NCI-H69 (cell line): ENCODE results near the gene CDK17.
A peak's percentile ranks its signal among the peaks of the same experiment; 100 is the strongest.

Experiments used
- DNase-seq: peaks from one replicate; lab custom pipeline; 2025; lab: John Stamatoyannopoulos, UW

Gene CDK17

DNA sequence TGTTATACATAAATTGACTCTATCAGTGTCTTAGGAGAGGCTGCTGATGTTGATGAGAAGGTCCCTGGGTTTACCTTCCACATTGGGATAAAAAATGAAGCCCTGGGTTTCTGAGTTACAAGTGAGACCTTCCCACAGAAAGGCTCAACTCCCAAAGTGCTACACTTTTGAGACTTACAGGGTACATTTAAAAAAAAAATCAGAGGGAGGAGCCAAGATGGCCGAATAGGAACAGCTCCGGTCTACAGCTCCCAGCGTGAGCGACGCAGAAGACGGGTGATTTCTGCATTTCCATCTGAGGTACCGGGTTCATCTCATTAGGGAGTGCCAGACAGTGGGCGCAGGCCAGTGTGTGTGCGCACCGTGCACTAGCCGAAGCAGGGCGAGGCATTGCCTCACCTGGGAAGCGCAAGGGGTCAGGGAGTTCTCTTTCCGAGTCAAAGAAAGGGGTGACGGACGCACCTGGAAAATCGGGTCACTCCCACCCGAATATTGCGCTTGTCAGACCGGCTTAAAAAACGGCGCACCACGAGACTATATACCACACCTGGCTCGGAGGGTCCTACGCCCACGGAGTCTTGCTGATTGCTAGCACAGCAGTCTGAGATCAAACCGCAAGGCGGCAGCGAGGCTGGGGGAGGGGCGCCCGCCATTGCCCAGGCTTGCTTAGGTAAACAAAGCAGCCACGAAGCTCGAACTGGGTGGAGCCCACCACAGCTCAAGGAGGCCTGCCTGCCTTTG, 84.3 kb downstream of the CDK17 start:
- DNase-seq: peak; percentile 73

DNA sequence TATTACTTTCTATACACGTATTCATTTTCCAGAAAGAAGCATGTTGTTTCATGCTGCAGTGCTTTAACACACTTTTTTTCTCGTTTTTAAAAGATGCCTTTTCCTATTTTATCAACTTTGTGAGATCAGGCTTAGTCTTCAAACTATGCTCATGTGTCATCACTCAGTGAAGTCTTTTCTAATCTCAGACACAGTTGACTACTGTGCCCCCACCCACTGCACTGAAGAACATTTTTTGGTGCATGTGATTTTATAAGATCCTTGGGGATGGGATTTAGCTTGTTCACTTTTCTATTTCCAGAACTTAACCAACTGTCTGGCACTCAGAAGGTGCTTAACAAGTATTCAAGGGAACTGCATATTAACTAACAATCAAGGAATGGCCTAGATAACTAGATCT, 85.5 kb downstream of the CDK17 start:
- DNase-seq: peak; percentile 13

DNA sequence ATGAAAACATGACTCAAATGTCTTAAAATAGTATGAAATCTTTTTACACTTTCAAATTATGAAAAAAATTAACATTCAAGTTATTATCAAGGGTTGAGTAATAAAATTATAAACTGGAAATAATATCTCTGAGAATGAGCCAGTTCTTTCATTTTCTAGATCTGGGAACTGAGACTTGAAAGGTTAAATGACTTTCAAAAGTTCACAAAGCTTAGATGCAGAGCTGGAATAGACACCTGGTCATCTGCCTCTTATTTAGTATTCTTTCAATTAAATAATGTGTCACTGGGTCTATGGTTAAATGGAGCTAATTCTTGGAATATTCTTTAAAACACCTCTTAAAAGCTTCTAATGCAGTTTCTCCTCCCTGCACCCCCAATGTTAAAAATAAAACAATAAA, 86.6 kb downstream of the CDK17 start:
- DNase-seq: no peak

DNA sequence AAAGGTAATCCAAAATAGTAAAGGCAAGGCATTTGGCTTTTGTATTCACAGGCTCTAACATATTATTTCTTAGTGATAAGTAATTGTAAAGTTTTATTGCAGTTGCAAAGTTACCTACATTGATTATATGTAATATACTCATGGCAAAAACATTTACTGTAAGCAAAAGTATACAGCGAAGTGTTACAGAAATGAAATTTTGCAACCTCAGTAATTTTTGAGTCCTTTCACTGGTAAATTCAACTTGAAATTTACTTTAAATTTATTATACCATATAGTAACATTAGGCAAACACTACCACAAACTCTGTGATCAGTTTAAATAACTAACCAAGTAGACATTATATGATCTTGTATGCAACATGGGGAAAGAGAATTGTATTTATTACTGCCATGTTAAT, 89.0 kb downstream of the CDK17 start:
- no peak for DNase-seq

DNA sequence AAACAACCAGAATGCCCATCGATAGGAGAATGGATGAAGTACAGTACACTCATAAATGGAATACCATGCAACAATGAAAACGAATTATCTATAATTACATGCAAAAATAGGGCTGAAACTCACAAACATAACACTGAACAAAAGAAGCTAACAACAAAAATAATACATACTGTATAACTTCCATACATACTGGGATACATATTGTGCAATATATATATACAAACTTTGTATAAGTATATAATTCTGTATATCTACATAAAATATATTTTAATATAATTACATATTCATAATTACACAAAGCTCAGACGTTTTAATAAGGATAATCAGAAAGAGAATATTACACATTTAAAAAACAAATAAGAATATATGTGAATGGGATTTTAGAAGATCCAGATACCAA, 90.2 kb downstream of the CDK17 start:
- DNase-seq: no peak

DNA sequence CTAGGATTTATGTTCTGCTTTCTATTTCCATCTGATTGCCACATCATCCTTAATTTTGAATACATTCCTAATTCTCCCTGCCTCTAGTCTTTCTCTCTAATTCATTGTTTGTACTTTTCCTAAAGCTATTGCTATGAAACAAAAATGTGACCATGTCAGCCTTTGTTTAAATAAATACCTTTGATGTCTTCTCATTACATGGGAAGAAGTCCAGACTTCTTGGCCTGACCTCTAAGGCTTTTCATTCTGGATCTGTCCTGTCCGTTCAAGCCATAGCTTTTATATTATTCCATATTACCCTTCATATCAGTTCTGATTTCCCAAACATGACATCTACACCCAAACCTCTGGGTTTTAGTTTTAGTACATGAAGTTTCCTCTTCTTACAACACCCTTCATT, 91.4 kb downstream of the CDK17 start:
- DNase-seq: no peak

DNA sequence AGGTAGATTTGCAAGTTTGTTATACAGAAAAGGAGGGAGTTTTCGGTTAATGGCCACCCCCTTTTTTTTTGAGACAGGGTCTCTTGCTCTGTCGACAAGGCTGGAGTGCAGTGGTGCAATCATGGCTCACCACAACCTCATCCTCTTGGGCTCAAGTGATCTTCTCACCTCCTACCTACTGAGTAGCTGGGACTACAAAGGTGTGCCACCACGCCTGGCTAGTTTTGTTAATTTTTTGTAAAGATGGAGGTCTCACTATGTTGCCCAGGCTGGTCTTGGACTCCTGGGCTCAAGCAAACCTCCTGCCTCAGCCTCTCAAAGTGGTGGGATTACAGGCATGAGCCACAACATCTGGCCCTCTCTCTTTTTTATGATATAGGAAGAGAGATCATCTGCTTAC, 94.6 kb downstream of the CDK17 start:
- no peak for DNase-seq

DNA sequence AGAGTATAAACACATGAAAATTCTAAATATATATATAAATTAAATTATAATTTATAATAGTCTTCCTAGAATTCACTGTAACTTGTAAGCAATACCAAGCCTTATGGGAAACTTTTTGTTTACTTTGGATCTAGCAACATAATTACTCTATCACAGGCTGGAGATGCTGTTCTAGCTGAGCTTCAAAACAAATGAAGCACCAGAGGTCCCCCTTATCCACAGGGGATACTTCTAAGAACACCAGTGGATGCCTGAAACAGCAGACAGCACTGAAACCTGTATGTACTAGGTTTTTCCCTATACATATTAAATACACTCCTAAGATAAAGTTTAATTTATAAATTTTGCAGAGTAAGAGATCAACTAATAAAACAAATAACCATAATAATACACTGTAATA, 96.6 kb downstream of the CDK17 start:
- DNase-seq: peak; percentile 54

DNA sequence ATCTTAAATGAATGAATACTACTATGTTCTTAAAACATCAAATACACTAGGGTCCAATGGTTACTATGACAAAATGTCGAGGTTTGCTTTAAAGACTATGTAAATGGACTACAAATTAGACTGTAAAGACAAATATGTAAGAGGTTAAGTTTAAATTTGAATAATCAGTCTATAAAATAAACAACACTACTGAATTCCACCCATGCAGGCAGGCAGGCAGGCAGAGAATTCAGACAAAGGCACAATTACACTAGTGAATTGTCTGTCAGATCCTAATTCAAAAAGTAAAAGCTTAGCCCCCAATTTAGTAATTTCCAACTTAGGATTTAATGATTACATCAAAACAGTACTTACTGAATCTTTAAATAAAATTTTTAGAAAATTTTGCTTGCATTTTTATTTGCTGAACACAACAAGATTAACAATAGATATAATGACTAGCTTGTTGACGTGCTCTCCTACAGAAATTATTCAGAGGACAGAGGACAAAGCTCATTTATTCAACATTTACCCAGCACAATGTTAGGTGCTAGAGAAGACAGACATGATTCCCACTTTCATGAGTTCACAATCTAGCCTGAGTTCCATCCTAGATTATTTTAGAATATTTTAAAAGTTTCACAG, 97.4 kb downstream of the CDK17 start:
- DNase-seq: peak; percentile 54

DNA sequence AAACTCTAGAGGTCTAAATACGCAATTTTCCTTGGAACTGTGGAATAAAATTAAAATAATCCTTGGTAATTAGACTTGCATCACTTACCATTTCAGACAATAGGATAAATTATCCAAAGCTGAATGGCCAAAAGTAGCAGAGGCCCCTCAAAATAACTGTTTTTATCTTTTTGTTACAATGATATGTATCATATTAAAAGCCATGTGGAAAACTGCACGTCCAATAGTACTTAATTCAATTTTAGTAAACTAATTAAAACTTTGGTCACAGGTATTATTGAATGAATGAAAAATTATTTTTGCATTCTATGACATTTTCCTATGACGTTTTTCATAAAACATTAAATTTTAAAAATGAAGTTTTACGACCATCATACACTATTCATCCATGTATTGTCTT, 98.5 kb downstream of the CDK17 start:
- no peak for DNase-seq

DNA sequence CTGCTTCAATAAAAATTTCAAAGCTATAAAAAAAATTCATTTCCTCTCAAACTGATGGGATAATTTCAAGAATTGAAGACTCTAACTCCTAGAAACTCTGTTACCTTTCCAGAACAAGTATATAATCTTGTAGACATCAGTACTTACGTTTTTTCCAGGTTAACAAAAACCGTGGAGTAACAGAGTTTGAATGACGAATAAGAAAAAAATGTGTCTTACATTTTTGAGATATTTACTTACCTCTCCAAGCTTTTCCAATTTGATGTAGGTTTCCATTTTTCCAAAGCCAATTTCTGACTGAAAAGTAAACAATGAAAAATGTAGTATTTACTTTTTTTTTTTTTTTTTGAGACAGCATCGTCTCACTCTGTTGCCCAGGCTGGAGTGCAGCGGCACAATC, 100.2 kb downstream of the CDK17 start:
- DNase-seq: no peak

DNA sequence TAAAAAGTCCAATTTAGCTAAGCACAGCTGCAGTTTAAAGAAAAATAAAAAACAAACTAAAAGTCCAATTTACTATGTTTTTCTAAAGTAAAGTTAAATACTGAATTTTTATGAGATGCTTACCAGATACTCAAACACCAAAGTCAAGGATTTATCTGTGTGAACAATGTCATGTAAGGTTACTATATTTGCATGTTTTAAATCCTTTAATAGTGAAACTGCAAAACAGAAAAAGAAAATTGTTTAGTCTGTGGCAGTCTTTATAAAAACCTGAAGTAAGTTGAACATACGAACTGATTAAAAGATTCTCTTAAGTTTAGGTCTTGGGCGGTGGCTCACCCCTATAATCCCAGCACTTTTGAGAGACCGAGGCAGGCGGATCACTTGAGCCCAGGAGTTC, 102.7 kb downstream of the CDK17 start:
- DNase-seq: no peak

DNA sequence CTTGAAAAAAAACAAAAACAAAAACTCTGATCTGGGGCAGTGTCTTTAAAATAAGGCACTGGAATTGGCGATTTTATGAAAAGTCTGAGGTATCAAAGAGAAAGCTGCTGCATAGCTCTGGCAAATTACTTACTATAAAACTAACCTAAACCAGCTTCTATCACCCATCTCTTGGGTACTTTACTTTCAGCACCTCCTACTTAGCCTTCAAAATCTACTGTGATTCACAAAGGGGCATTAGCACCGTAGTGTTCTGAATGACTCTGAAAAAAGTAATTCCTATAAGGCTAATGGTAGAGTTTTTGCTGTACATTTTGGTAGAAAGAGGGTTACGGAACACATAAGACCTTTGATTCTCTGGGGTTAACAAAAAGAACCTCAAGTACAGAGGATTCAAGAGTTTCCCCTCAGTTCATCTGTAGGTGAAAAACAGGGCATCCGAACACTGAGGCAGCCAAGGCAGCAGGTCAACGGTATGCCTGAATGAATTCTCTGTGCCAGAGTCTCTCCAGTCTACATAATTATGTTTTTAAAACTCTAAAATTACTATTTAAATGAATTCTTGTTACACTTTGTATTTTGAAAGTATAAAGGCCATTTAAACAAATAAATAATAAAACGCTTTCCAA, 104.6 kb downstream of the CDK17 start:
- no peak for DNase-seq

DNA sequence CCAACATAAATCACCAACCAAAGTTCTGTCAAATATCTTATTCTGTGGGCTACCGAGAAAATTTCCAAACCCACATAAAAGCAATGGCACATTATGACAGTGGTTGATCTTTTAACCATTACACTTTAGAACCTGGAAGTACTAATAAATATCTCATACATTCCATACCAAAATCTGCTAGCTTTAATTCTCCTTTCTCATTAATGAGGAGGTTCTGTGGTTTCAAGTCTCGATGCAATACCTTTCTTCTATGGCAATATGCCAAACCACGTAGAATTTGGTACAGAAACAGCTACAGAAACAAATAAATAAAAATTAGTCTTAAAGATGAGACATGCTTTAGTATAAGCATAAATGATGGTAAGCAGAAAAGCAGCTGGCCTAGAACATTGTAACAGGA, 105.4 kb downstream of the CDK17 start:
- no peak for DNase-seq

DNA sequence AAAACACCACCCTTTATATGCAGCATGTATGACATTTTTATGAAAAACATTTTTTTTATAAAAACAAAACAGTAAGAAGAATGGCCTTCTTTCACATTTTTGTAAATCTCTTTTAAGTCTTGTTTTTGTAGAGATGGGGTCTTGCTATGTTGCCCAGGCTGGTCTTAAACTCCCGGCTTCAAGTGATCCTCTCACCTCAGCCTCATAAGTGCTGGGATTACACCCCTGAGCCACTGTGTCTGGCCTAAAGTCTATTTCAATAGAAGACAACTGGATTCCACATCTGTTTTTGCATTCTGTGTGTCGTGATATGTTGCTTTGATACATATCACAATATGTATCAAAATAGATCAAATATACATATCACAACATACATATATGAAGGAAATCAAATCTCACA, 107.1 kb downstream of the CDK17 start:
- no peak for DNase-seq

DNA sequence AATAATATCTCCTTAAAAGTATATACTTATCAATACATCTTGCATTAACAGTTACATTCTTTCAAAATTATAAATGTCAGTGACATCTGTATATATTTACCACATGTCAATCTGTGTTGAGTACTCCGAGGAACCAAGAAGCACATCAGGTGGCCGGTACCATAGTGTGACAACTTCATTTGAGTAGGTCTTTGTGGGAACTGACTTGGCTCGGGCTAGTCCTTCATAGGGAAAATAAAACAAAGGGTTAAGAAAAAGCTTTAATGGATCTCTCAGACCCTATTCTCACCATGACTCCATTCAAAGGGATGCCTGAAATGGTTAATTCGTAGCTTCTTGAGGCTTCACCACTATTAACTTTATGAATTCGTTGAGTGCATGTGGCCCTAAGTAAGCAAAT, 111.2 kb downstream of the CDK17 start:
- DNase-seq: no peak

DNA sequence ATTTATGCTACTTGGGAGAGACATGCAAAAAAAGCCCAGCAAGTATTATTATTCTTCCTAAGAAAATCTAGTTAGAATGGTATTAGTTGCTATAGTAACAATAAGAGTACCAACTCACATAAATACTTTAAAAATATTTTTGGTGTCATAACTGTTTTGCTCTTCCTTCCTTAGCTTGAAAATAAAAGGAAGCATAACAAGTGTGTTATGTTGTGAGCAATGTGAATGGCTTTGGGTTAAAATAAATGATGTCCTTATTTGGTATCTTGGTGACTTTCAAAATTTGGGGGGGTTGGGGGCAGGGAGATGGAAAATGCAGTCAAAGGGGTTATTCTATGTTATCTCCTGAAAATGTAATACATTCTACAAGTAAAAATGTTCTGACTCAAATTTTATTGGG, 115.1 kb downstream of the CDK17 start:
- no peak for DNase-seq

DNA sequence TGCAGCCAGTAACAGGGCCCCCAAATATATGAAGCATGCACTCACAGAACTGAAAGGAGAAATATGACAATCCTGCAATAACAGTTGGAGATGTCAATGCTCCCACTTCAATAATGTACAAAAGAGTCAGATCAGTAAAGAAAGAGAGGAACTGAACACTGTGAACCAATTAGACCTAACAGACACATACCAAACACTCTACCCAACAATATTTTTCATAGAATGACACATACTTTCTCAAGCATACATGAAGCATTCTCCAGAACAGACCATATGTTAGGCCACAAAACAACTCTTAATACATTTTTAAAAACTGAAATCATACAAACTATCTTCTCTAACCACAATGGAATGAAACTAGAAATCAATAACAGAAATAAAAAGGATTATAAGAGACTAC, 125.9 kb downstream of the CDK17 start:
- DNase-seq: no peak

DNA sequence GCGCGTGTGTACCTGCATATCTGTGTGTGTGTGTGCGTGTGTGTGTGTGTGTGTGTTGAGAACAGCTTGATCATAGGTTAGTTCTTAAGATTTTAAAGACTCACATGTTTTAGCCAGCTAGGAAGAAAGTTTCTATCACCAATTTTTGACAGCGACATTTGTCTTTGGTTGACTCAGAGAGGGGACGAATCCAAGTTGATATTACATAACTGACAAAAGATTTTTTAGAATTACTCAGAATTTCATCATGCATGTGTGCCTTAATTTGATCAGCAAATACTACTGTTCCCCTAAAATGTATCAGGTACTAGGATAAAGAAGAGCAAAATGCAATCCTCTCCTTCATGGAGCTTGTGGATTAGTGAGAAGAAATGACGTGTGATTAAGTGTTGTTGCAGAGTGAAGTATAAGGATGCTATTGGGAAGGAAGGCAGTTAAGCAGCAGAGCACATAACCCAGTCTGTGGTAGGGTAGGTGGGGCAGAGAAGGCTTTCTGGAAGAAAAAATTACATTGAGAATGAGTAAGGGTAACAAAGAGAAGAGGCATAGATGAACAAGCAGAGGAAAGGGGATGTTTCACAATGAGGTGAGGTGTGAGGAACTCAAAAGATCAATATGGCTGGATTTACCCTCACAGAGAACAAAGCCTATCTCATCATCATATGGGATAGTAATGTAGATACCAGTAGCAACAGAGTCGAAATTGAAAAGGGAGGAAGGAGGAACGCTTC, 128.6 kb downstream of the CDK17 start:
- DNase-seq: no peak

DNA sequence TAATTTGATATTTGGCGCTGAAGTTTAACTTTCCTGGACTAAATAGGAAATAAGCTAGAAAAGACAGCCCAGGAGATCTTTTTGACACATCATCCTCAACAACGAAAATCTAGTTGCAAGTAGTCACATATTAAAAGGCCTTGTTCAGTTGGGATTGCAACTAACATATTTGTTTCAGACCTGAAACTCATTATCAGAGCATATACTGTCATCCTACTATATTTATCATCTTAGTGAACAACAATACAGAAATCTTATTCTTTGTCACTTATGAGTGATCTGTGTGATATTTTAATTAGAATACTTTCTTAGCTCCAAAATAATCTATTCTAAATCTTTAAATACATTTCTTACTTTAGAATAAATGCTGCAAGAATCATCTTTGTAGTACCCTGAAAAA, 134.0 kb downstream of the CDK17 start:
- DNase-seq: no peak

DNA sequence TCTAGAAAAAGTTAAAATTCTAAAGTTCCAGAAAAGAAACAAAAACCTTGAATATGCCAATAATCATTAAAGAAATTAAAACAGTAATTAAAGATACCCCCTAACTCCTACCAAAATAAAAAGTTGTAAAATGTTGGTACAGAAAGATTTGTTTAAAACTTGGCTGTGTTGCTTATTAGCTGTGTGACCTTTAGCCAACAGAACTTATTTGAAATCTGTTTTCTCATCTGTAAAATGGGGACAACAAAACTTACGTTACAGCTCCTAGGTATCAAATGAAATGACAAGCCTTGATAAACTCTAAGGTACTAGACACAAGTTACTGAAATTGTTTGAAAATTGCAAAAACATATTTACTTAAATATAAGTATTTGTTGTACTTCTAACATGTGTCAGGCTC, 134.4 kb downstream of the CDK17 start:
- no peak for DNase-seq

DNA sequence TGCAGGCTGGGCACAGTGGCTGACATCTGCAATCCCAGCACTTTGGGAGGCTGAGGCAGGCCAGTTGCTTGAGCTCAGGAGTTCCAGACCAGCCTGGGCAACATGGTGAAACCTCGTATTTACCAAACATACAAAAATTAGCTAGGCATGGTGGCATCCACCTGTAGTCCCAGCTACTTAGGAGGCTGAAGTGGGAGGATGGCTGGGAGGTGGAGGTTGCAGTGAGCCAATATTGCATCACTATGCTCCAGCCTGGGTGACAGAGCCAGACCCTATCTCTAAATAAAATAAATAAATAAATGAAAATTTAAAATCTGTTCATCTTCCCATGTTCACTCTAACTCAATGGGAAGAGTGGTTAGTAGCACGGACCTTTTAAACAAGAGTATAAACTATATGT, 134.8 kb downstream of the CDK17 start:
- DNase-seq: no peak

DNA sequence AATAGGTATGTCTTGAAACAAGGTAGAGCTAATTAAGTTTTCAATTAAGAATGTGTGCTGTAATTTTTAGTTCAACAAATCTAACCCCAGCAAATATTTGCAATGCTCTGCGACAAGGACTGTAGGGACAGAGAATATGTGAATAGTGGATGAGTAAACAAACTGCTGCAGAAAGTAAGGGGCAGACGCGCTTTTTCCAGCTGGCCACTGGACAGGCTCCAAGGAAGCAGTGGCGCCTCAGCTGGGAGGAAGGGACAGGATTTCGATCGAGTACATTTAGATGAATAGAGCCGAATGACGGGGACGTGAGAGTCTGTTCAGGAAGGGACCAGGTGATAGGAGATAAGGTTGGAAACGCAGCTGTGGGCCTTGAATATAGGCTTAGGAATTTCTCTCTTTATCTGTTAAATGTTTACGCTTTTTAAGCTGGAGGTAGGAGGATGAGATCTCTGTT, 136.8 kb downstream of the CDK17 start:
- peak; percentile 94 for DNase-seq
